AG04450 (cell line): ENCODE measurements around the gene DOK4. TPM values are rescaled to one million over a fixed set of nuclear protein-coding genes. Genes with fewer than 3 reads are reported as not detected.
A peak's percentile ranks its signal among the peaks of the same experiment; 100 is the strongest.

Source experiments
- CTCF ChIA-PET: fragments of 300-600, 350-600 bp; formaldehyde crosslinking; extraction: SDS; loops from one replicate; lab custom pipeline; 2022; ENCODE audit warnings: antibody characterized with exemption, inconsistent platforms; lab: Charles Lee
- POLR2A ChIA-PET: fragments of 350-600 bp; formaldehyde crosslinking; extraction: SDS; loops from one replicate; lab custom pipeline; 2021; ENCODE audit warnings: antibody characterized with exemption, inconsistent platforms; lab: Yijun Ruan, JAX
- DNase-seq: peaks from one replicate; pipeline ENCODE4 v3.0.0-alpha.2; 2011; ENCODE audit warnings: low read depth, low spot score
- H3K27ac ChIP-seq: one replicate; pipeline ENCODE4 v1.5.1; 2012; ENCODE audit warnings: low read depth, low read length, control low read depth
- H3K27me3 ChIP-seq: one replicate; pipeline ENCODE4 v1.6.0; 2012; ENCODE audit warnings: low read length; ENCODE audit not compliant: control insufficient read depth, insufficient read depth
- H3K4me3 ChIP-seq: 2 replicates; pipeline ENCODE4 v1.5.1; 2011; ENCODE audit warnings: mild to moderate bottlenecking, low read depth, low read length, control low read depth
- H3K9me3 ChIP-seq: 2 replicates; pipeline ENCODE4 v1.5.1; 2012; ENCODE audit warnings: low read length; ENCODE audit not compliant: control insufficient read depth, insufficient read depth
- polyA plus RNA-seq: library from polyadenylated mRNA; depleted of rRNA; stranded (reverse); fragments of >200 nt; gene quantifications from 2 replicates; pipeline ENCODE4 v1.2.3, GENCODE V29; 2011
- TF ChIP-seq, protein P1 (sequence below): IDR thresholded peaks from 2 replicates; pipeline ENCODE4 v1.5.1; 2011; ENCODE audit warnings: low read depth, low read length, control low read depth, inconsistent platforms

Gene DOK4
- polyA plus RNA-seq, 1 experiment, result 12.5 TPM

DNA sequence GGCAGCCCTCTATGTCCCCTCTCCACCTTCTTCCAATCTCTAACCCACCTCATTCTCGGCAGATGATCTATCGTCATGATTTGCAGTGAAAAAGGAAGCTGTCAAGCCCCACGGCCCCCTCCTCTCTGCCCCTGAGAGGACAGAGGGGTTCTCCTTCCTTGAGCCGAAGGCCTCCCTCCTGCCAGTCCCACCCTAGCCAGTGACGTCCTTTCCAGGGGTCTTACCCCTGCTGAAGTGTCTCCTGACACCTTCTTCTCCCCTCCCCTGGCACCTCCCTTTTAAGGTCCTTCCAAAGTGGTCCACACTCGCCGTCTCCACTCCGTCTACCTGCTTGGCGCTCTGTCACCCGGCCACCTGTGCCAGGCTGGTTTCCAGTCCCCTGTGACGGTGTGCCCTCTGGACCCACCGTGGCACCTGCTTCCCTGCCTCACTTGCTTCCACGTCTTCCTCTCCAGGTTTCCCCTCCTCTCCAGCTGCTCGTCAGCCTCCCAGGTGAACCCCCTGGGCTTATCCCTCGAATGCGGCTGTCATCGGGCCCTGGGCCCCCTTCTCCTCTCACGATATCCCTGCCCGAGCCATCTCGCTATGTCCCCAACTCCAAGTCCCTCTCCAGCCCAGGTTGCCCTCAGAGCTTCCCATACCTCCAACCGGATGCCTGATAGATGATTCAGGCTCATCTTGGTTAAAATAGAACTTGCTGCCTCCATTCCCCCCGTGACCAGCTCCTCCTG is 44.4 kb upstream of the DOK4 start:
- H3K9me3 ChIP-seq, result no peaks in the 10 kb centered on the region
- POLR2A ChIA-PET, result no interaction called here
- CTCF ChIA-PET, result interaction anchor here (0.9 to 1.0 kb wide), 2 partner anchors 11 kb away, joined by 4 to 6 read pairs; no protein-coding TSS in a partner anchor
- no peak overlapping the region for H3K4me3 ChIP-seq
- H3K27me3 ChIP-seq, result no peaks in the 10 kb centered on the region
- DNase-seq, result no peak
- no peak overlapping the region for H3K27ac ChIP-seq
- TF ChIP-seq, protein P1, sequence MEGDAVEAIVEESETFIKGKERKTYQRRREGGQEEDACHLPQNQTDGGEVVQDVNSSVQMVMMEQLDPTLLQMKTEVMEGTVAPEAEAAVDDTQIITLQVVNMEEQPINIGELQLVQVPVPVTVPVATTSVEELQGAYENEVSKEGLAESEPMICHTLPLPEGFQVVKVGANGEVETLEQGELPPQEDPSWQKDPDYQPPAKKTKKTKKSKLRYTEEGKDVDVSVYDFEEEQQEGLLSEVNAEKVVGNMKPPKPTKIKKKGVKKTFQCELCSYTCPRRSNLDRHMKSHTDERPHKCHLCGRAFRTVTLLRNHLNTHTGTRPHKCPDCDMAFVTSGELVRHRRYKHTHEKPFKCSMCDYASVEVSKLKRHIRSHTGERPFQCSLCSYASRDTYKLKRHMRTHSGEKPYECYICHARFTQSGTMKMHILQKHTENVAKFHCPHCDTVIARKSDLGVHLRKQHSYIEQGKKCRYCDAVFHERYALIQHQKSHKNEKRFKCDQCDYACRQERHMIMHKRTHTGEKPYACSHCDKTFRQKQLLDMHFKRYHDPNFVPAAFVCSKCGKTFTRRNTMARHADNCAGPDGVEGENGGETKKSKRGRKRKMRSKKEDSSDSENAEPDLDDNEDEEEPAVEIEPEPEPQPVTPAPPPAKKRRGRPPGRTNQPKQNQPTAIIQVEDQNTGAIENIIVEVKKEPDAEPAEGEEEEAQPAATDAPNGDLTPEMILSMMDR, result no peak

DNA sequence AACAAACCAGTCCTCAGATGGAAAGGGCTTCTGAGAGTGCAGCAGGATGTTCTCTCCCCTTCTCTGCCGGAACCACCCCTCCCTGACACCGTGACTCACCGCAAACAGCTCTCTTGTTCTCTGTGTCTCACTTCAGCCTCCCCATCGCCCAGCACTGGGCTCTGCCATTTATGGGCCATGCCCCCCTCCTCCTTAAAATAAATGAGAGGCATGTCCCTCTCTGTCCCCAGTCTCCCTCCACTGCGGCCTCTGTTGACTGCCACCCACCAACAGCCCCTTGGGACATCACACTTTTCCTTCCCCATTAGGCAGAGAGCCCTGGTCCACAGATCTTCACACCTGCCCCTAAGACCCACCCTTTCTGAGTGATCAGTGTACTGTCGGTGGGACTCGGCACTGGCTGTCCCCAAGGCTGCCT is 43.8 kb upstream of the DOK4 start:
- TF ChIP-seq, protein P1, result no peak
- H3K4me3 ChIP-seq, result no peak overlapping the region
- no peaks in the 10 kb centered on the region for H3K27me3 ChIP-seq
- POLR2A ChIA-PET, result no interaction called here
- CTCF ChIA-PET, result interaction anchor here (1.0 kb wide), 1 partner anchor 10 kb away, joined by 4 read pairs; no protein-coding TSS in a partner anchor
- H3K27ac ChIP-seq, result no peak overlapping the region
- H3K9me3 ChIP-seq, result no peaks in the 10 kb centered on the region
- peak; percentile 29 for DNase-seq

DNA sequence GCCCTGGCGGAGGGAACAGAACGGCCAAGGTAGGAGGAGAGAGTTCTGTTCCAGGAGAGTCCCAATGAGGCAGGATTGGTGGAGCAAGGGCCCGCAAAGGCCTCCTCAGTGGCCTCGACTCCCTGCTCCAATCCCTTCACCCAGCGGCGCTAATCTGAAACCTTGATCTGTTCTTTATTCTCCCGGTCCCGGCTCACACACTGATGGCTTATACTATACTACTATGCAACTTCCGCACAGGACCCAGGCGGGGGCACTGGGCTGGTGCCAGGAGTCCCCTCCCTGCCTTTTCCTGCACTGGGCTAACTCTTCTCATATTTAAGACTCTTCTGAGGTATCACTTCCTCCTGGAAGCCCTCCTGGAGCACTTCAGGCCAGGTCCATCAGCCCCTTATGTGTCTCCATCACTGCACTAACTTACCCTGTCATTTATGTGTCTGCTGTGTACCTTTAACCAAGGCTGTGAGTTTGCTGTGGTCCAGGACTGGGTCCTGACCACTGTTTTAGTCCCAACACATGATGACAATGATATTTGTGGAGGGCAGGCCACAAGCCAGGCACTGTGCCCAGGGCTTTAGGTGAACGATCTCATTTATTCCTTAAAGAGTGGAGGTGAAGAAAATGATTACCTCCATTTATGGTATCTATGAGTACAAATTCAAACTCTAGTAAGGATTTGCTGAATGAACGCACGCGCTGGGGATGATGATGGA is 43.3 kb upstream of the DOK4 start:
- no peak for DNase-seq
- TF ChIP-seq, protein P1, result no peak
- no peak overlapping the region for H3K27ac ChIP-seq
- no peak overlapping the region for H3K4me3 ChIP-seq
- ChIA-PET CTCF (interaction anchor here (1.0 kb wide), 1 partner anchor 10 kb away, joined by 4 read pairs; no protein-coding TSS in a partner anchor), POLR2A (no interaction called here)
- no peaks in the 10 kb centered on the region for H3K27me3 ChIP-seq
- no peaks in the 10 kb centered on the region for H3K9me3 ChIP-seq

DNA sequence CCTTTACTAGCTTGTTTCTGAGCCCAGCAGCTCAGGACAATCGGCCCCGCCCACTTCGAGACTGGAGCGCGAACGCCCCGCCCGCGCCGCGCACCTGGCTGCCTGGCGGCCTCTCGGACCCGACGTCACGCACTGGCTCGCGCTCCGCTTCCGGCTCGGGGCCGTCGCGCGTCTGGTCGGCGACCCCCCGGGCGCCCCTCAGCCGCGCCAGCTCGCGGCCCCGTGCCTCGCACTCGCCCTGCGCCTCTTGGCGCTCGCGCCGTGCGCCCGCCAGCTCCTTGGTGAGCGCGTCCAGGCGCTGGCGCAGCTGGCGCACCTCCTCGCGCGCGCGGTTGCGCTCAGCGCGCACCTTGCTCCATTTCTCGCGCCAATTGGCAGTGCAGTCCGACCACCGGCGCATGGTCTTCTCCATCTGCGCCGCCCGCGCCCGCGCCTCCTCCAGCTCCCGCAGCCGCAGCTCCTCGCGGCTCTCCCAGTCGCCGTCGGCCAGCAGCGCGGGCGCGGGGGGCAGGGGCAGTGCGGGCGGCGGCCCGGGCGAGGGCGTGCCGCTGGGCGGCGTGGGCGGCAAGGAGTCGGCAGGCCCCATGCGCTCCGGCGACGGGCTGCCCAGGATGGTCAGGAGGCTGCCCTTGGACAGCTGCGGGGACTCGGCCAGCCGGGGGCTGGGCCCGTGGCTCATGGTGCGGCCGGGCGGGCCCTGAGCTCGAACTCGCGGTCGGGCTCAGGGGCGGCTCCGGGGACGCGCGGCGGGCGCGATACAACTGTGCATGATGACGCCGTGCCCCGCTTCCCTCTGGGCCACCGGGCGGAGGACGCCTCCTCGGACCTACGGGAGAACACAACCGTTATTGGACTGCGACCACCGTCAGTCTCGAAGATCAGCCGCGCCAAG is 42.5 kb upstream of the DOK4 start:
- Histone ChIP-seq H3K27ac (no peak overlapping the region), H3K4me3 (no peak overlapping the region), H3K9me3 (no peaks in the 10 kb centered on the region), H3K27me3 (no peaks in the 10 kb centered on the region)
- TF ChIP-seq, protein P1, result no peak
- DNase-seq, result no peak
- POLR2A ChIA-PET, result no interaction called here
- CTCF ChIA-PET, result interaction anchor here (1.8 kb wide), 1 partner anchor 66 kb away, joined by 5 read pairs; the partner anchor contains the start of gene POLR2C
